Peyer's patch (tissue), 4 donors: Measurements from ENCODE around the gene TIAM2.

Experiments
- CTCF ChIP-seq, 6 experiments: fragments of 450-650 bp in 4 of 6; fragments of 200-600 bp in 2 of 6; sonication (generic) in 1 of 6; IDR thresholded peaks; one replicate each; pipeline ENCODE4 v1.5.1; 2017 to 2019; ENCODE audit warnings: antibody characterized with exemption in 6 of 6, mild to moderate bottlenecking in 3 of 6, moderate library complexity in 1 of 6
- POLR2A ChIP-seq, 2 donors: fragments of 450-650 bp; IDR thresholded peaks; one replicate each; pipeline ENCODE4 v1.5.1; 2017; ENCODE audit warnings: antibody characterized with exemption in 2 of 2, mild to moderate bottlenecking in 2 of 2, moderate library complexity in 2 of 2

GRCh38 chr6:154986787-154987235 lies 8.3 kb upstream of the TIAM2 start:
- TF ChIP-seq CTCF (IDR thresholded peaks at IDR 0.05) = no peak
- no peak for TF ChIP-seq POLR2A (IDR thresholded peaks at IDR 0.05)
